ENCODE measurements around the gene ZNF330. TPM values are rescaled to one million over a fixed set of nuclear protein-coding genes. Genes with fewer than 3 reads are reported as not detected.

ZNF330 gene
- total and polyA plus RNA-seq, 2 of the 4 experiments (the other 2 are of a cell fraction) = 27.2 to 34.1 TPM

DNA sequence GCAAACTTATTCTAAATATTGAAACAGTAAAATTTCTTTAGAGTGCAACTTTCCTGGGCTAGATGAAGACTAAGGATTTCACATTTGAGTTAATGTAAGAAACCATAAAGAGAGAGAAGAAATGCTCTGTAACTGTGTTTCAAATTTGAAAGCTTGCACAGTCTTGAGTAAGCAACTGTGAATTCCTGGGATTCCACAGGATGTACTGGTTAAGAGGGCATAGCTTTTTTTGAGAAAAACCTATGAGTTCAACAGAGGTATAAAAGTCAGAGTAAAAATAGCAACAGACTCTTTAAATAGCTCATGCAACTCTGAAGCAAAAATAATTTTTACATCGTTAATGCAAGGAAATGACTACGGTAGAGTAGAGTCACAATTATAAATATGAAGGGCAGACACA lies 25.5 kb downstream of the ZNF330 start:
- Histone ChIP-seq H3K27ac (ENCODE audit: insufficient read depth, low read length) (no peak overlapping the region), H3K9me3 (ENCODE audit: control insufficient read depth, insufficient read depth, low read length) (no peaks in the 10 kb centered on the region), H2BK5ac (ENCODE audit: low read depth, low read length, poor library complexity, severe bottlenecking) (peak overlapping the region; percentile 25), H4K91ac (ENCODE audit: insufficient read depth, low read depth, low read length) (no peak overlapping the region), H4K20me1 (ENCODE audit: insufficient read depth, low read length) (no peaks in the 10 kb centered on the region), H3K14ac (replicated peaks; ENCODE audit: low read depth, low read length) (no peak overlapping the region), H3K56ac (ENCODE audit: extremely low read depth, insufficient read depth, low read length) (no peak overlapping the region), H2BK15ac (ENCODE audit: low read depth, low read length) (no peak overlapping the region), H2AK5ac (ENCODE audit: low read depth, low read length) (no peak overlapping the region), H3K4me2 (ENCODE audit: low read depth, low read length) (peak overlapping the region; percentile 3; the same call in 1 of the 2 replicates), H2AK9ac (replicated peaks; ENCODE audit: low read depth, low read length, poor library complexity) (no peak overlapping the region), H4K5ac (ENCODE audit: low read depth, low read length) (no peak overlapping the region), H2BK120ac (ENCODE audit: low read depth, low read length) (peak overlapping the region; percentile 8; the same call in 1 of the 2 replicates), H3K27me3 (ENCODE audit: control insufficient read depth, insufficient read depth, low read length) (no peaks in the 10 kb centered on the region), H3K4ac (ENCODE audit: low read depth, low read length) (no peak overlapping the region), H3K79me1 (ENCODE audit: low read depth in 1 of 2, low read length in 2 of 2) (no peaks in the 10 kb centered on the region), H3K9me1 (ENCODE audit: insufficient read depth, low read length) (peaks cover 6% of the 10 kb centered on the region; the same call in 1 of the 2 replicates), H3K23ac (ENCODE audit: low read depth, low read length) (no peak overlapping the region), H2AFZ (replicated peaks; ENCODE audit: low read length, poor library complexity) (no peak overlapping the region), H3K9ac (ENCODE audit: low read depth, low read length) (no peak overlapping the region; the same call in 1 of the 2 replicates), H3K4me3 (ENCODE audit: insufficient read depth, low read depth, low read length) (no peak overlapping the region), H3K18ac (ENCODE audit: low read depth, low read length) (no peak overlapping the region), H3K36me3 (ENCODE audit: control insufficient read depth, insufficient read depth, low read length) (no peaks in the 10 kb centered on the region), H4K8ac (ENCODE audit: low read depth in 2 of 2, low read length in 2 of 2) (peak overlapping the region in 1 of 2 experiments; percentile 4; a peak in 1 of 4 replicates), H3K4me1 (ENCODE audit: control insufficient read depth, insufficient read depth, low read length) (peaks cover 2% of the 10 kb centered on the region; the same call in 1 of the 2 replicates), H2BK20ac (ENCODE audit: low read depth, low read length) (peak overlapping the region; percentile 0; the same call in 1 of the 2 replicates)
- peak; percentile 74 for DNase-seq
- WGBS, 2 experiments (ENCODE audit: extremely low coverage in 2 of 2, insufficient read length in 1 of 2) = no CpG with 5 or more reads among the region's 2 CpGs
- POLR2A ChIA-PET (ENCODE audit: unreplicated experiment) = no interaction called here
- dilution Hi-C loops (cut with HindIII; ENCODE audit: low sequenced_read_pairs, unreplicated experiment) = no loop called here
- intact Hi-C loops (cut with micrococcal nuclease) = no loop called here
- BruUV-seq (replicated peaks) = no TSS peak
- ATAC-seq (ENCODE audit: low read depth) = peak; percentile 94
- CTCF ChIA-PET = interaction anchor here (0.9 kb wide), 1 partner anchor 13 kb away, joined by 3 read pairs; no protein-coding TSS in a partner anchor
- TF ChIP-seq RFX5 (IDR thresholded peaks at IDR 0.05; ENCODE audit: low read depth, low read length) (no peak), CEBPB (IDR thresholded peaks at IDR 0.05; ENCODE audit: low read depth, low read length) (peak; percentile 65)
- in situ Hi-C loops (cut with MboI; ENCODE audit: low sequenced_read_pairs) = no loop called here

All from IMR-90 (cell line).